ENCODE measurements around the gene CCDC122. TPM values are rescaled to one million over a fixed set of nuclear protein-coding genes. Genes with fewer than 3 reads are reported as not detected.

The CCDC122 gene
- total and polyA plus RNA-seq, 2 donors = 5.6 to 11.7 TPM

DNA sequence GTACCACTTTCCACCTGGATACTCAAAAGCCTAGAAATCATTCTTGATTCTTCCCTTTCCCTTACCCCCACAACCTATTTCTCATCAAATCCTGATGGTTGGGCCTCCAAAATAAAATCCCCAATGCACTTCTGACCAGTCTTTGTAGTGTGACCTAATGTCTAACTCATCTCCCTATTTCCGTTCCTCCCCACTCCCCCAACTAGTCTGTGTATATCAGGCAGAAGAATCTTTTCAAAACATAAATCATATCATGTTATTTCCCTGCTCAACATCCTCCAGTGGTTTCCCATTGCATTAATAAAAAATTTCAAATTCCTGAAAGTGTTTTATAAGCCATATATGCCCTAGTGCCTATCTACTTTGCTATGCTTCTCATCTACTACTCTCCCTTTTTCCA is 17.7 kb downstream of the CCDC122 start:
- no peaks in the 10 kb centered on the region for H3K36me3 ChIP-seq (ENCODE audit: control insufficient read depth in 2 of 2, insufficient read depth in 2 of 2, low read length in 1 of 2)
- 95% methylated on average over 1 of the region's 1 CpG for WGBS

DNA sequence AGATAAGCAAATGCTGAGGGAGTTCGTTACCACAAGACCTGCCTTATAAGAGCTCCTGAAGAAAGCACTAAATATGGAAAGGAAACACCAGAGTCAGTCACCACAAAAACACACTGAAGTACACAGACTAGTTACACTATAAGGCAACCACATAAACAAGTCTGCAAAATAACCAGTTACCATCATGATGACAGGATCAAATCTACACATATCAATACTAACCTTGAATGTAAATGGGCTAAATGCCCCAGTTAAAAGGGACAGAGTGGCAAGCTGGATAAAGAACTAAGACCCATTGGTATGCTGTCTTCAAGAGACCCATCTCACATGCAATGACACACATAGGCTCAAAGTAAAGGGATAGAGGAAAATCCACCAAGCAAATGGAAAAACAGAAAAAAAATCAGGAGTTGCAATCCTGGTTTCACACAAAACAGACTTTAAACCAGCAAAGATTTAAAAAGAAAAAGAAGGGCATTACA is 26.6 kb downstream of the CCDC122 start:
- no peaks in the 10 kb centered on the region for H3K36me3 ChIP-seq (ENCODE audit: control insufficient read depth in 2 of 2, insufficient read depth in 2 of 2, low read length in 1 of 2)
- H3K27ac ChIP-seq (ENCODE audit: low read depth in 1 of 2, low read length in 1 of 2) = no peak overlapping the region
- no peak overlapping the region for H3K4me3 ChIP-seq (ENCODE audit: low read length in 2 of 2)
- 98% methylated on average over 1 of the region's 1 CpG for WGBS
- H3K9me3 ChIP-seq (ENCODE audit: control insufficient read depth in 2 of 2, insufficient read depth in 1 of 2, low read length in 1 of 2) = peaks cover 0 to 6% of the 10 kb centered on the region in 2 donors
- no peaks in the 10 kb centered on the region for H3K4me1 ChIP-seq (ENCODE audit: control insufficient read depth in 2 of 2, insufficient read depth in 2 of 2, low read length in 2 of 2)
- no peak for DNase-seq (ENCODE audit: low read depth in 6 of 9, low spot score in 9 of 9)
- no peaks in the 10 kb centered on the region for H3K27me3 ChIP-seq (ENCODE audit: control insufficient read depth in 2 of 2, insufficient read depth in 1 of 2, low read length in 1 of 2)

More for the DNA sequence above, 17.7 kb downstream of the CCDC122 start:
- Histone ChIP-seq H3K27ac (ENCODE audit: low read depth in 1 of 2, low read length in 1 of 2) (no peak overlapping the region), H3K4me3 (ENCODE audit: low read length in 2 of 2) (no peak overlapping the region), H3K9me3 (ENCODE audit: control insufficient read depth in 2 of 2, insufficient read depth in 1 of 2, low read length in 1 of 2) (no peaks in the 10 kb centered on the region), H3K27me3 (ENCODE audit: control insufficient read depth in 2 of 2, insufficient read depth in 1 of 2, low read length in 1 of 2) (no peaks in the 10 kb centered on the region), H3K4me1 (ENCODE audit: control insufficient read depth in 2 of 2, insufficient read depth in 2 of 2, low read length in 2 of 2) (no peaks in the 10 kb centered on the region)
- DNase-seq (ENCODE audit: low read depth in 6 of 9, low spot score in 9 of 9) = no peak

DNA sequence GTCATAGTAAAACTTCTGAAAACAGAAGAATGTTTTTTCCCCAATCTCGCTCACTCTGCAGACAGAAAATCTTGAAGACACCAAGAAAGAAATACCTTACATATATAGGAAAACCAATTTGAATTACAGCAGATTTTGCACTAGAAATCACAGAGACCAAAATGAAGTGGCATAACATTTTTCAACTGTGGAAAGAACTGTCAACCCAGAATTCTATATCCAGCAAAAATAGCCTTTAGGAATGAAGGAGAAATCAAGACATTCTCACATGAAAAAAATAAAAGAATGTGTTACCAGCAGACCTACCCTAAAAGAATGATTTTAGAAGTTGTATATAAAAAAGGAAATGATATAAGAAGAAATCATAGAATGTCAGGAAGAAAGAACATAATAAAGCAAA is 28.7 kb downstream of the CCDC122 start:
- peaks cover 0 to 6% of the 10 kb centered on the region in 2 donors for H3K9me3 ChIP-seq (ENCODE audit: control insufficient read depth in 2 of 2, insufficient read depth in 1 of 2, low read length in 1 of 2)
- H3K4me3 ChIP-seq (ENCODE audit: low read length in 2 of 2) = no peak overlapping the region
- H3K27me3 ChIP-seq (ENCODE audit: control insufficient read depth in 2 of 2, insufficient read depth in 1 of 2, low read length in 1 of 2) = no peaks in the 10 kb centered on the region
- 95% methylated on average over 1 of the region's 1 CpG for WGBS
- no peak overlapping the region for H3K27ac ChIP-seq (ENCODE audit: low read depth in 1 of 2, low read length in 1 of 2)
- H3K4me1 ChIP-seq (ENCODE audit: control insufficient read depth in 2 of 2, insufficient read depth in 2 of 2, low read length in 2 of 2) = no peaks in the 10 kb centered on the region
- no peaks in the 10 kb centered on the region for H3K36me3 ChIP-seq (ENCODE audit: control insufficient read depth in 2 of 2, insufficient read depth in 2 of 2, low read length in 1 of 2)
- no peak for DNase-seq (ENCODE audit: low read depth in 6 of 9, low spot score in 9 of 9)

DNA sequence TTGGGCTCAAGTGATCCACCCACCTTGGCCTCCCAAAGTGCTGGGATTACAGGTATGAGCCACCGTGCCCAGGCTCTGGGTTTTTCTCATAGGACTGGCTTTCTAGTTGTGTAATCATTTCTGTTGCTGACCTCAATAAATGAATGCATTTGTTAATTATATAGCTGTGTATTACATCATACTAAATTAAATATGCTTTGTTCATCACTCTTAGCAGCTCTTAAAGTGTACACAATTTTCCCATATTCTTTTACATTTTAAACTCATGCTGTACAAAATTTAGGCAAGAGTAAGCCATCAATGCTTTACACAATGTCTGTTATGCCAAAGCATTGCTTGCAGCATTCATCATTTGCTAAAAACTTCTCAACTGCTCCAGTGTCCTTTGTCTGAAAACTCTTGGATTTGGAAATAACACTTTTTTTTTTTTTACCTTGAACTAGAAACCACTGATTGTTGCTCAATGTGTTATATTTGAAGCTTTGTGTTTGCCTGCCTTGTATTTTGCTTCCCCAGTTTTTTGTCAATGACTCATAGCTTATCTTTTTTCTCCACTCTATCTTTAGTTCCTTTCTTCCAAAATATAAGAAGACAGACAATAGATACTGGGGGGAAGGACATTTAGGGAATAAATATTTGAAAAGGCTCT is 31.4 kb downstream of the CCDC122 start:
- peaks cover 0 to 6% of the 10 kb centered on the region in 2 donors for H3K9me3 ChIP-seq (ENCODE audit: control insufficient read depth in 2 of 2, insufficient read depth in 1 of 2, low read length in 1 of 2)
- no peak overlapping the region for H3K27ac ChIP-seq (ENCODE audit: low read depth in 1 of 2, low read length in 1 of 2)
- no peaks in the 10 kb centered on the region for H3K36me3 ChIP-seq (ENCODE audit: control insufficient read depth in 2 of 2, insufficient read depth in 2 of 2, low read length in 1 of 2)
- H3K4me3 ChIP-seq (ENCODE audit: low read length in 2 of 2) = no peak overlapping the region
- no peak for DNase-seq (ENCODE audit: low read depth in 6 of 9, low spot score in 9 of 9)
- H3K27me3 ChIP-seq (ENCODE audit: control insufficient read depth in 2 of 2, insufficient read depth in 1 of 2, low read length in 1 of 2) = no peaks in the 10 kb centered on the region
- 100% methylated on average over 1 of the region's 1 CpG for WGBS
- H3K4me1 ChIP-seq (ENCODE audit: control insufficient read depth in 2 of 2, insufficient read depth in 2 of 2, low read length in 2 of 2) = no peaks in the 10 kb centered on the region

DNA sequence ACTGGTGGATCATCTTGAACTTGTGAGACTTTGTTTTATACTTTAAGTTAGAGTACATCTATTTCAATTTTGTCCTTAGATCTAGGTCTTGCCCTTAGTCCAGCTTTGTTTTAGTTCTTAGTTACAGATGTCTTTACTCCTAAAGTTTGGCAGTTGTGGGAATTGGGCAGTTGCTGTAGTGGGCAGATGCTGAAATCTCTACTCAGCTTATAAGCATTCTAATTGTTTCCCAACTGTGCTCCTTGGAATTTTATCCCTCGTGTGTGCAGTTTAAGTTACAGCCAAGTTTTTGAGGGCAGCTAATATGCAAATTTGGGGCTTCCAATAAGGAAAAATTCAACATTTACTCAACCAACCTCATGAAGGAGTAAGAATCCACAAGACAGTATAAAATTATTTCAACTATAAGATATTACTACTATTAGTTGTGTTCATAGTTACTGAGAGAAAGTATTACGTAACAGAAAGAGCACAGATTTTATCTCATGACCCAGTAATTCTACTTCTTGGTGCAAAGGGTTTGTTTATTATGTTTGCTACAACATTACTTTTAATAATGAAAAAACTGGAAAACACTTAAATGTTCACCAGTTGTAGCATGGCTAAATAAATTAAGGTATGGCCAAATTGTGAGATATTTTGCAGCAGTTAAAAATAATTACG is 32.9 kb downstream of the CCDC122 start:
- H3K9me3 ChIP-seq (ENCODE audit: control insufficient read depth in 2 of 2, insufficient read depth in 1 of 2, low read length in 1 of 2) = peaks cover 0 to 5% of the 10 kb centered on the region in 2 donors
- no peak for DNase-seq (ENCODE audit: low read depth in 6 of 9, low spot score in 9 of 9)
- 98% methylated on average over 3 of the region's 3 CpGs for WGBS

DNA sequence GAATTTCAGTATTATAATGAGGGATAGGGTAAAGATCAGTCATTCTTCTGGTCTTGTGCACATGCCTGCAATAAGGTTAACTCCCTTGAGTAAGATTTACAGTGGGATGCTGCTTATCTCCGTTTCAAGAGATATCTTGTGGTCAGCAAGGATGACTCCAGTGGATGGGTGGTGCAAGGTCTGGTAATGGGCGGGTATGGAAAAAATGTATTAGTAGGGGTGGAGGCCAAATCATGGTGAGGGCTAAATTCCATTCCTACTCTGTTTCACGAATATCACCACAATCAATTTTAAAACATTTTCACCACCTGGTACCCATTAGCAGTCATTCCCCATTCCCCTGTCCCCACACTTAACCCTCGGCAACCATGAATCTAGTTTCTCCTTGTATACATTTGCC is 40.6 kb downstream of the CCDC122 start:
- Histone ChIP-seq H3K36me3 (ENCODE audit: control insufficient read depth in 2 of 2, insufficient read depth in 2 of 2, low read length in 1 of 2) (no peaks in the 10 kb centered on the region), H3K9me3 (ENCODE audit: control insufficient read depth in 2 of 2, insufficient read depth in 1 of 2, low read length in 1 of 2) (no peaks in the 10 kb centered on the region), H3K27me3 (ENCODE audit: control insufficient read depth in 2 of 2, insufficient read depth in 1 of 2, low read length in 1 of 2) (no peaks in the 10 kb centered on the region), H3K4me1 (ENCODE audit: control insufficient read depth in 2 of 2, insufficient read depth in 2 of 2, low read length in 2 of 2) (no peaks in the 10 kb centered on the region), H3K4me3 (ENCODE audit: low read length in 2 of 2) (no peak overlapping the region), H3K27ac (ENCODE audit: low read depth in 1 of 2, low read length in 1 of 2) (no peak overlapping the region)
- WGBS = 97% methylated on average over 4 of the region's 4 CpGs
- no peak for DNase-seq (ENCODE audit: low read depth in 6 of 9, low spot score in 9 of 9)

More for the DNA sequence above, 32.9 kb downstream of the CCDC122 start:
- H3K36me3 ChIP-seq (ENCODE audit: control insufficient read depth in 2 of 2, insufficient read depth in 2 of 2, low read length in 1 of 2) = no peaks in the 10 kb centered on the region
- H3K27ac ChIP-seq (ENCODE audit: low read depth in 1 of 2, low read length in 1 of 2) = no peak overlapping the region
- H3K4me3 ChIP-seq (ENCODE audit: low read length in 2 of 2) = no peak overlapping the region
- no peaks in the 10 kb centered on the region for H3K27me3 ChIP-seq (ENCODE audit: control insufficient read depth in 2 of 2, insufficient read depth in 1 of 2, low read length in 1 of 2)
- H3K4me1 ChIP-seq (ENCODE audit: control insufficient read depth in 2 of 2, insufficient read depth in 2 of 2, low read length in 2 of 2) = no peaks in the 10 kb centered on the region

DNA sequence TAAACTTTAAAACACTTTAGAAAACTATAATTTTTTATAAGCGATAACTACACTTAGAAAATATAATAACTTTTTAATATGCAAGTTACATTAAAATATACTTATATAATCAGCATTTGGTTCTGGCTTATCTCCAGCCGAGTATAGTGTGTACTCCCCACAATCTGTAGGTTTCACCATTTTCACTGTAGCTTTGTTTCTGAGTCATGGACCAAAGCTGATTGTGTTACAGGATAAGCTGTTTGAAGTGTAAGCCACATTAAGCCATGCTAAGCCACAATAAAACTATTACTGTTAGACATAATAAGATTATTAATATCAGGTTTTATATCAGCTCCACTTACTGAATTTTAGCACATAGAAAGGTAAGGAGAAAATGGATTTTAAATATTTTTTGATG is 43.8 kb downstream of the CCDC122 start:
- Histone ChIP-seq H3K9me3 (ENCODE audit: control insufficient read depth in 2 of 2, insufficient read depth in 1 of 2, low read length in 1 of 2) (no peaks in the 10 kb centered on the region), H3K4me1 (ENCODE audit: control insufficient read depth in 2 of 2, insufficient read depth in 2 of 2, low read length in 2 of 2) (no peaks in the 10 kb centered on the region), H3K36me3 (ENCODE audit: control insufficient read depth in 2 of 2, insufficient read depth in 2 of 2, low read length in 1 of 2) (no peaks in the 10 kb centered on the region), H3K4me3 (ENCODE audit: low read length in 2 of 2) (no peak overlapping the region), H3K27me3 (ENCODE audit: control insufficient read depth in 2 of 2, insufficient read depth in 1 of 2, low read length in 1 of 2) (no peaks in the 10 kb centered on the region), H3K27ac (ENCODE audit: low read depth in 1 of 2, low read length in 1 of 2) (no peak overlapping the region)
- 71% methylated on average over 2 of the region's 2 CpGs for WGBS
- no peak for DNase-seq (ENCODE audit: low read depth in 6 of 9, low spot score in 9 of 9)

DNA sequence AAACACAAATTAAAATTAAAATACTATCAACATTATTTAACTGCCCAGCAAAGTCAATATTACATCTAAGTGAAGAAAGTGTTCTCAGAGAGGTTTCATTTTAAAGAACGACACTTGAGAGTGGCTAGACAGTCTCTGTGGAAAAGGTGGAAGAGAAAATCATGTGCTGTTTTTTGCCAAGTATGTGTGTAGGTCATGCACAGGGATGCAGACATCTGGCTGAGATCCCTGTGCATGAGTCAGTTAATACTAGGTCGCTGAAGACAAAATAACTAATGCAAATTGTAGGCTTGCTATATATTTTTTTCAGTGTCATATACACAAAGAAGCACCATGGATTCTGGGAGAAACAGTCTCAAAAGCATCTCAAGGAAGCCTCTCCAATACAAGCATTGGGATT is 48.5 kb downstream of the CCDC122 start:
- 94% methylated on average over 2 of the region's 2 CpGs for WGBS
- no peaks in the 10 kb centered on the region for H3K4me1 ChIP-seq (ENCODE audit: control insufficient read depth in 2 of 2, insufficient read depth in 2 of 2, low read length in 2 of 2)
- no peaks in the 10 kb centered on the region for H3K9me3 ChIP-seq (ENCODE audit: control insufficient read depth in 2 of 2, insufficient read depth in 1 of 2, low read length in 1 of 2)
- no peaks in the 10 kb centered on the region for H3K27me3 ChIP-seq (ENCODE audit: control insufficient read depth in 2 of 2, insufficient read depth in 1 of 2, low read length in 1 of 2)
- no peak overlapping the region for H3K27ac ChIP-seq (ENCODE audit: low read depth in 1 of 2, low read length in 1 of 2)
- DNase-seq (ENCODE audit: low read depth in 6 of 9, low spot score in 9 of 9) = no peak
- no peak overlapping the region for H3K4me3 ChIP-seq (ENCODE audit: low read length in 2 of 2)
- no peaks in the 10 kb centered on the region for H3K36me3 ChIP-seq (ENCODE audit: control insufficient read depth in 2 of 2, insufficient read depth in 2 of 2, low read length in 1 of 2)

DNA sequence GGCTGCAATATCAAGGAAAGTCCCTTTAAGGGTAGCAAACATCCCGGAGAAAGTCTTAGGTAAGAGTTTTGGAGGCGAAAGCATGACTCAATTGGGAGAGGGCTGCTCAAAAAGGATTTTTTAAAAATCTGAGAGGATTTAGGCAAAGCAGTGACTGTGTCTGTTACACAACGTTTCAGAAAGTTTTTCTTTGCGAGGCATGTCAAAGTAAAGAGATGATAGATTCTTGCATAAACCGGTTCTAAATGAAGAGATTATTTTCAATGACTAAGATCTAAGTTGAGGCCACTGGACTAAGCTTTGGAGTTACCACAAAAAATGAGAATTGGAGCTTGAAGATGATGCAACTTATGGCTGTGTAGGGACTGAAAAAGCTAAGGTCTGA is 49.1 kb downstream of the CCDC122 start:
- H3K27ac ChIP-seq (ENCODE audit: low read depth in 1 of 2, low read length in 1 of 2) = no peak overlapping the region
- no peak overlapping the region for H3K4me3 ChIP-seq (ENCODE audit: low read length in 2 of 2)
- H3K27me3 ChIP-seq (ENCODE audit: control insufficient read depth in 2 of 2, insufficient read depth in 1 of 2, low read length in 1 of 2) = no peaks in the 10 kb centered on the region
- no peaks in the 10 kb centered on the region for H3K4me1 ChIP-seq (ENCODE audit: control insufficient read depth in 2 of 2, insufficient read depth in 2 of 2, low read length in 2 of 2)
- H3K36me3 ChIP-seq (ENCODE audit: control insufficient read depth in 2 of 2, insufficient read depth in 2 of 2, low read length in 1 of 2) = no peaks in the 10 kb centered on the region
- no peaks in the 10 kb centered on the region for H3K9me3 ChIP-seq (ENCODE audit: control insufficient read depth in 2 of 2, insufficient read depth in 1 of 2, low read length in 1 of 2)
- WGBS = 92% methylated on average over 5 of the region's 5 CpGs
- no peak for DNase-seq (ENCODE audit: low read depth in 6 of 9, low spot score in 9 of 9)

Data from thymus (tissue), 11 donors.